ENCODE measurements around the gene FGD2.

FGD2 gene

GRCh38 chr6:36998723-36999038 is 6.8 kb upstream of the FGD2 start:
- DNase-seq = no peak

GRCh38 chr6:36999061-36999750 is 6.2 kb upstream of the FGD2 start:
- DNase-seq = no peak

GRCh38 chr6:36999751-37000125 is 5.7 kb upstream of the FGD2 start:
- no peak for DNase-seq

GRCh38 chr6:37004044-37004980 is 1.1 kb upstream of the FGD2 start:
- DNase-seq = no peak

GRCh38 chr6:37005827-37006567 is 542 bp downstream of the FGD2 start:
- DNase-seq = no peak

- DNase-seq = no peak
These were observed 1.4 kb downstream of the FGD2 start for GRCh38 chr6:37006793-37007339.

GRCh38 chr6:37007340-37008043 is 2.0 kb downstream of the FGD2 start:
- DNase-seq = no peak

- DNase-seq = no peak
These were observed 3.3 kb downstream of the FGD2 start for GRCh38 chr6:37008484-37009465.

GRCh38 chr6:37010402-37010892 is 5.0 kb downstream of the FGD2 start:
- no peak for DNase-seq

- no peak for DNase-seq
These were observed 6.4 kb downstream of the FGD2 start for GRCh38 chr6:37011656-37012378.

- DNase-seq = no peak
These were observed 8.3 kb downstream of the FGD2 start for GRCh38 chr6:37013516-37014491.

GRCh38 chr6:37014667-37015066 is 9.2 kb downstream of the FGD2 start:
- DNase-seq = no peak

GRCh38 chr6:37015532-37015931 is 10.1 kb downstream of the FGD2 start:
- DNase-seq = no peak

GRCh38 chr6:37016995-37017394 is 11.5 kb downstream of the FGD2 start:
- DNase-seq = no peak

GRCh38 chr6:37017606-37018197 is 12.2 kb downstream of the FGD2 start:
- no peak for DNase-seq

GRCh38 chr6:37018198-37019064 is 13.0 kb downstream of the FGD2 start:
- peak; percentile 85 for DNase-seq

GRCh38 chr6:37019065-37019450 is 13.6 kb downstream of the FGD2 start:
- DNase-seq = peak; percentile 31

- no peak for DNase-seq
These were observed 14.9 kb downstream of the FGD2 start for GRCh38 chr6:37020381-37020780.
